Measurements from ENCODE around the gene BICD1.

DNA sequence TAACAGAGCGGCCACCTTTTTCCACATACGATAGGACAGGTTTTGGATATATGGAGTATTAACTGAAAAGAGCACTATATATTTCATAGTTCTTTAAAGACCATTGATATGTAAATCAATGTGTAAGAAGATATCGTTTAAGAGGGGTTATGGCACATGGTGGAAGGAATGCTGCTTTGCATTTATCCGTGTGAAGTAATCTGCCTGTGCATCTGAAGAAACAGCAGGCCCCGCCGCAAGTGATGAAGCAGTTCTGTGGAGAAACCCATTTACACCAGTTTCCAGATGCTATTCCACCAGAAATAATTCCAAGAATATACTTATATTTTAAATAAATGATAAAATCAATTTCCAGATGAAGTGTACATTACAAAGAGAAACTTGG, 72.4 kb downstream of the BICD1 start:
- TF ChIP-seq ZNF274 (IDR thresholded peaks at IDR 0.05; ENCODE audit: low read depth, low read length): no peak
- no peak for TF ChIP-seq YY1 (IDR thresholded peaks at IDR 0.05; ENCODE audit: insufficient read depth, insufficient read length)

All from NT2/D1 (cell line).